H1 (cell line): ENCODE data around the gene MAD2L1. TPM values are rescaled to one million over a fixed set of nuclear protein-coding genes. Genes with fewer than 3 reads are reported as not detected.

ENCODE experiments used
- CTCF ChIA-PET: fragments of 300-600 bp; sonication (Branson Sonifier 250); formaldehyde crosslinking; loops from one replicate; lab custom pipeline; 2021; ENCODE audit not compliant: partially characterized antibody; lab: Charles Lee
- POLR2A ChIA-PET: fragments of 300-600 bp; sonication (Branson Sonifier 250); formaldehyde crosslinking; loops from one replicate; lab custom pipeline; 2021; ENCODE audit warnings: inconsistent platforms; ENCODE audit not compliant: partially characterized antibody; lab: Charles Lee
- DNase-seq, 2 experiments: peaks; one replicate each; pipeline versions ENCODE4 v3.0.0 to v3.0.0-alpha.2; 2010 to 2022; ENCODE audit warnings: low spot score in 2 of 2, low read depth in 1 of 2, mixed read lengths in 1 of 2
- FAIRE-seq: peaks from 2 replicates; lab custom pipeline; 2011; peaks lifted over from hg19 to GRCh38; lab: Jason Lieb, UNC
- H2AFZ ChIP-seq: 2 replicates; pipeline ENCODE4 v1.8.1; 2012; ENCODE audit warnings: low read length, inconsistent platforms
- H2AK5ac ChIP-seq: 2 replicates; pipeline ENCODE4 v1.6.1; 2013; ENCODE audit warnings: low read depth, low read length
- H2BK120ac ChIP-seq: replicated peaks from 2 replicates; pipeline ENCODE3; 2013; ENCODE audit warnings: low read depth, low read length, inconsistent platforms
- H2BK12ac ChIP-seq: 2 replicates; pipeline ENCODE4 v1.6.1; 2013; ENCODE audit warnings: low read depth, low read length
- H2BK15ac ChIP-seq: 2 replicates; pipeline ENCODE4 v1.6.1; 2013; ENCODE audit warnings: low read length
- H2BK20ac ChIP-seq: 2 replicates; pipeline ENCODE4 v1.6.1; 2013; ENCODE audit warnings: low read length
- H2BK5ac ChIP-seq: 2 replicates; pipeline ENCODE4 v1.6.1; 2013; ENCODE audit warnings: low read depth, low read length
- H3K14ac ChIP-seq: 2 replicates; pipeline ENCODE4 v1.6.1; 2013; ENCODE audit warnings: inconsistent platforms; ENCODE audit not compliant: insufficient read length
- H3K18ac ChIP-seq: 2 replicates; pipeline ENCODE4 v1.6.1; 2013; ENCODE audit warnings: low read length; ENCODE audit errors: extremely low read depth
- H3K23ac ChIP-seq: 2 replicates; pipeline ENCODE4 v1.6.1; 2013; ENCODE audit warnings: inconsistent platforms; ENCODE audit not compliant: insufficient read length
- H3K23me2 ChIP-seq: 2 replicates; pipeline ENCODE4 v1.6.1; 2013; ENCODE audit warnings: low read depth, low read length
- H3K27ac ChIP-seq: 2 replicates; pipeline ENCODE4 v1.6.1; 2011; ENCODE audit warnings: low read depth, low read length, inconsistent platforms
- H3K27me3 ChIP-seq, 4 experiments: replicated peaks in 1 of 4; 1 replicate in 1 of 4; 2 replicates in 3 of 4; pipeline versions ENCODE4 v1.6.1 to v1.8.1; 2011 to 2013; ENCODE audit warnings: low read length in 3 of 4, mild to moderate bottlenecking in 3 of 4, inconsistent platforms in 2 of 4, mixed read lengths in 2 of 4, moderate library complexity in 1 of 4; ENCODE audit not compliant: control insufficient read depth in 3 of 4, insufficient read depth in 3 of 4; ENCODE audit errors: extremely low read depth in 1 of 4
- H3K36me3 ChIP-seq, 4 experiments: 2 replicates each; pipeline versions ENCODE4 v1.6.1 to v1.8.1; 2011 to 2013; ENCODE audit warnings: mild to moderate bottlenecking in 4 of 4, low read length in 3 of 4, moderate library complexity in 2 of 4, control low read depth in 1 of 4, inconsistent platforms in 1 of 4; ENCODE audit not compliant: insufficient read depth in 4 of 4, control insufficient read depth in 2 of 4
- H3K4ac ChIP-seq: replicated peaks from 2 replicates; pipeline ENCODE3; 2013; ENCODE audit warnings: low read length, low read depth, mixed read lengths, inconsistent platforms; ENCODE audit not compliant: insufficient read length
- H3K4me1 ChIP-seq, 4 experiments: replicated peaks in 1 of 4; 1 replicate in 1 of 4; 2 replicates in 3 of 4; pipeline versions ENCODE4 v1.6.1 to v1.8.1; 2011 to 2013; ENCODE audit warnings: low read length in 3 of 4, inconsistent platforms in 2 of 4, mixed read lengths in 1 of 4; ENCODE audit not compliant: insufficient read depth in 4 of 4, control insufficient read depth in 3 of 4
- H3K4me2 ChIP-seq, 2 experiments: 2 replicates each; pipeline versions ENCODE4 v1.6.1 to v1.8.1; 2011 to 2013; ENCODE audit warnings: low read depth in 2 of 2, low read length in 2 of 2, control low read depth in 1 of 2, inconsistent platforms in 1 of 2, mild to moderate bottlenecking in 1 of 2; ENCODE audit not compliant: insufficient read depth in 1 of 2
- H3K4me3 ChIP-seq, 4 experiments: fragments of 200-600, 300-600 bp in 1 of 4; sonication (generic), shearing (Covaris generic), sonication (Bioruptor Twin) in 1 of 4; 2 replicates each; pipeline versions ENCODE4 v1.5.1 to v1.8.1; 2011 to 2016; ENCODE audit warnings: low read length in 4 of 4, low read depth in 3 of 4, control low read depth in 2 of 4, inconsistent platforms in 2 of 4, mild to moderate bottlenecking in 2 of 4, mixed read lengths in 1 of 4, moderate library complexity in 1 of 4; ENCODE audit not compliant: insufficient read depth in 2 of 4; ENCODE audit errors: extremely low read depth in 1 of 4
- H3K56ac ChIP-seq: replicated peaks from 2 replicates; pipeline ENCODE3; 2013; ENCODE audit warnings: low read depth, mild to moderate bottlenecking, mixed read lengths, low read length, inconsistent platforms; ENCODE audit not compliant: insufficient read length
- H3K79me1 ChIP-seq: 2 replicates; pipeline ENCODE4 v1.6.1; 2013; ENCODE audit warnings: low read depth, low read length, control low read depth
- H3K79me2 ChIP-seq, 2 experiments: 2 replicates each; pipeline versions ENCODE4 v1.6.1 to v1.8.1; 2012 to 2013; ENCODE audit warnings: low read length in 2 of 2, mild to moderate bottlenecking in 2 of 2, inconsistent platforms in 1 of 2; ENCODE audit not compliant: insufficient read depth in 2 of 2, control insufficient read depth in 1 of 2
- H3K9ac ChIP-seq, 4 experiments: replicated peaks in 1 of 4; 1 replicate in 1 of 4; 2 replicates in 3 of 4; pipeline versions ENCODE4 v1.6.1 to v1.8.1; 2011 to 2013; ENCODE audit warnings: low read depth in 3 of 4, low read length in 3 of 4, control low read depth in 2 of 4, mild to moderate bottlenecking in 2 of 4, moderate library complexity in 2 of 4, inconsistent platforms in 1 of 4; ENCODE audit errors: extremely low read depth in 1 of 4
- H3K9me3 ChIP-seq, 2 experiments: 2 replicates each; pipeline versions ENCODE4 v1.6.1 to v1.8.1; 2012 to 2013; ENCODE audit warnings: mild to moderate bottlenecking in 2 of 2, moderate library complexity in 2 of 2, control low read depth in 1 of 2, inconsistent platforms in 1 of 2, low read depth in 1 of 2, low read length in 1 of 2, mixed read lengths in 1 of 2; ENCODE audit not compliant: insufficient read depth in 2 of 2
- H4K20me1 ChIP-seq, 2 experiments: replicated peaks in 1 of 2; 2 replicates each; pipeline versions ENCODE3 to v1.8.1; 2011 to 2013; ENCODE audit warnings: inconsistent platforms in 2 of 2, low read length in 2 of 2, mild to moderate bottlenecking in 1 of 2; ENCODE audit not compliant: insufficient read depth in 2 of 2, control insufficient read depth in 1 of 2
- H4K5ac ChIP-seq: 2 replicates; pipeline ENCODE4 v1.6.1; 2013; ENCODE audit warnings: low read length, low read depth, mixed read lengths, inconsistent platforms; ENCODE audit not compliant: insufficient read length
- H4K8ac ChIP-seq: 2 replicates; pipeline ENCODE4 v1.8.0; 2013; ENCODE audit warnings: mild to moderate bottlenecking, moderate library complexity, low read length, inconsistent platforms; ENCODE audit not compliant: insufficient read depth; ENCODE audit errors: extremely low read depth
- H4K91ac ChIP-seq: replicated peaks from 2 replicates; pipeline ENCODE3; 2013; ENCODE audit warnings: low read length, mixed read lengths, inconsistent platforms; ENCODE audit not compliant: insufficient read length
- BCL11A ChIP-seq, 2 experiments: IDR thresholded peaks; one replicate each; pipeline ENCODE4 v1.6.1; 2011; ENCODE audit warnings: low read depth in 2 of 2, low read length in 2 of 2, mild to moderate bottlenecking in 2 of 2
- CTCF ChIP-seq, 3 experiments: IDR thresholded peaks; 1 replicate in 2 of 3; 2 replicates in 1 of 3; pipeline versions ENCODE4 v1.5.1 to v1.6.1; 2011; ENCODE audit warnings: low read length in 3 of 3, mild to moderate bottlenecking in 3 of 3, inconsistent platforms in 2 of 3, low read depth in 1 of 3, moderate library complexity in 1 of 3; ENCODE audit not compliant: insufficient read depth in 1 of 3; ENCODE audit errors: control extremely low read depth in 1 of 3
- EGR1 ChIP-seq: IDR thresholded peaks from 2 replicates; pipeline ENCODE4 v1.6.1; 2011; ENCODE audit warnings: low read depth, low read length, borderline replicate concordance
- EP300 ChIP-seq, 2 experiments: IDR thresholded peaks; 1 replicate in 1 of 2; 2 replicates in 1 of 2; pipeline ENCODE4 v1.6.1; 2011 to 2012; ENCODE audit warnings: low read depth in 2 of 2, low read length in 2 of 2, mild to moderate bottlenecking in 2 of 2, borderline replicate concordance in 1 of 2, inconsistent platforms in 1 of 2, moderate library complexity in 1 of 2
- KDM4A ChIP-seq: IDR thresholded peaks from one replicate; pipeline ENCODE4 v1.7.1; 2012; ENCODE audit warnings: low read depth, mild to moderate bottlenecking, moderate library complexity, low read length, inconsistent platforms; ENCODE audit not compliant: severe bottlenecking
- RFX5 ChIP-seq: IDR thresholded peaks from 2 replicates; pipeline ENCODE4 v1.6.1; 2011; ENCODE audit warnings: low read depth, low read length, improper control_type of control experiment, borderline replicate concordance
- SAP30 ChIP-seq: fragments of 300-600 bp; sonication (generic); IDR thresholded peaks from 2 replicates; pipeline ENCODE4 v1.7.1; 2012; ENCODE audit warnings: low read length, moderate library complexity, mild to moderate bottlenecking, inconsistent platforms; ENCODE audit not compliant: insufficient read depth, insufficient replicate concordance
- SP4 ChIP-seq: IDR thresholded peaks from 2 replicates; pipeline ENCODE4 v1.6.1; 2012; ENCODE audit warnings: low read length, inconsistent platforms
- TBP ChIP-seq: IDR thresholded peaks from 2 replicates; pipeline ENCODE4 v1.6.1; 2011; ENCODE audit warnings: low read depth, low read length, improper control_type of control experiment
- USF2 ChIP-seq: IDR thresholded peaks from 2 replicates; pipeline ENCODE4 v1.6.1; 2011; ENCODE audit warnings: low read length, improper control_type of control experiment
- WGBS, 2 experiments: shearing (Covaris generic) in 1 of 2; methylation state at CpG; one replicate each; pipeline versions ENCODE4 v1.1.6 to v1.1.7; 2013 to 2015; ENCODE audit warnings: low lambda C conversion rate in 2 of 2, mixed read lengths in 2 of 2, inconsistent platforms in 1 of 2, low coverage in 1 of 2, missing lambda C conversion rate in 1 of 2; ENCODE audit not compliant: insufficient replicate concordance in 2 of 2, insufficient coverage in 1 of 2, insufficient read length in 1 of 2; ENCODE audit errors: extremely low coverage in 1 of 2, missing lambda C conversion rate in 1 of 2; 5-methylcytosine and 5-hydroxymethylcytosine counted together
- polyA plus RNA-seq, 7 experiments: library from polyadenylated mRNA; depleted of rRNA in 3 of 7; stranded (reverse) in 5 of 7; unstranded in 2 of 7; fragments of >200 nt in 5 of 7; fragments of 200-250 nt in 2 of 7; gene quantifications; 1 replicate in 5 of 7; 2 replicates in 1 of 7; 4 replicates in 1 of 7; pipeline versions ENCODE4 v1.2.1 to v1.2.3, GENCODE V29; 2011 to 2013; ENCODE audit warnings: missing spikeins in 2 of 7, mixed read lengths in 2 of 7
- total RNA-seq: library from RNA; stranded (reverse); fragmentation: NEBNext Ultra II Directional; extraction: Animal tissue kit (Norgen Biotek cat#: 25700); gene quantifications from 2 replicates; pipeline ENCODE4 v1.2.1, GENCODE V29; 2021

MAD2L1 gene
- total and polyA plus RNA-seq, 2 of the 8 experiments (the other 6 are each of a cell fraction or from before 2014, with no cell fraction given) = 51.1 to 88.1 TPM

GRCh38 chr4:120011725-120012124 lies 54.9 kb downstream of the MAD2L1 start:
- Histone ChIP-seq H2BK12ac (no peak overlapping the region), H4K8ac (no peak overlapping the region), H2BK5ac (no peak overlapping the region), H3K4ac (no peak overlapping the region), H2BK120ac (no peak overlapping the region), H3K56ac (no peak overlapping the region), H3K14ac (no peak overlapping the region), H3K4me2 (no peak overlapping the region), H3K4me1 (no peaks in the 10 kb centered on the region), H3K79me2 (no peaks in the 10 kb centered on the region), H4K91ac (no peak overlapping the region), H3K36me3 (no peaks in the 10 kb centered on the region), H3K23me2 (no peaks in the 10 kb centered on the region), H3K27me3 (peaks cover 0 to 13% (median 3%) of the 10 kb centered on the region in 4 experiments; a peak in 6 of 7 replicates), H4K20me1 (peaks cover 0 to 2% of the 10 kb centered on the region in 2 experiments), H3K79me1 (no peaks in the 10 kb centered on the region), H3K4me3 (no peak overlapping the region), H2AK5ac (no peak overlapping the region), H3K27ac (no peak overlapping the region), H3K18ac (no peak overlapping the region), H4K5ac (no peak overlapping the region), H3K9me3 (peaks cover 0 to 2% of the 10 kb centered on the region in 2 experiments; a peak in 2 of 4 replicates), H2BK20ac (no peak overlapping the region), H3K9ac (no peak overlapping the region), H2AFZ (no peak overlapping the region), H3K23ac (no peak overlapping the region), H2BK15ac (no peak overlapping the region)
- no peak for FAIRE-seq
- DNase-seq = no peak
- POLR2A ChIA-PET = no interaction called here
- whole genome bisulfite sequencing, 2 experiments = 97% methylated on average over 2 of the region's 2 CpGs; no CpG with 5 or more reads in 1 of the 2 experiments
- CTCF ChIA-PET = interaction anchor here (1.3 kb wide), 1 partner anchor 17 kb away, joined by 3 read pairs; no protein-coding TSS in a partner anchor
- TF ChIP-seq SAP30 (no peak), CTCF (IDR thresholded peaks at IDR 0.05; ENCODE audit: control extremely low read depth in 1 of 3, insufficient read depth in 1 of 3, low read depth in 1 of 3, low read length in 3 of 3) (no peak), EP300 (IDR thresholded peaks at IDR 0.05; ENCODE audit: borderline replicate concordance in 1 of 2, low read depth in 2 of 2, low read length in 2 of 2) (no peak), USF2 (no peak), SP4 (no peak), EGR1 (no peak), BCL11A (IDR thresholded peaks at IDR 0.05; ENCODE audit: low read depth in 2 of 2, low read length in 2 of 2) (no peak), TBP (no peak), RFX5 (no peak), KDM4A (no peak)
